ENCODE data around the gene SERPIND1. TPM values are rescaled to one million over a fixed set of nuclear protein-coding genes. Genes with fewer than 3 reads are reported as not detected.

SERPIND1 gene
- total and polyA plus RNA-seq, 10 of the 15 experiments (the other 5 are each of a cell fraction or from before 2014, with no cell fraction given) = 0.08 to 0.85 (median 0.38) TPM; not detected in 1

DNA sequence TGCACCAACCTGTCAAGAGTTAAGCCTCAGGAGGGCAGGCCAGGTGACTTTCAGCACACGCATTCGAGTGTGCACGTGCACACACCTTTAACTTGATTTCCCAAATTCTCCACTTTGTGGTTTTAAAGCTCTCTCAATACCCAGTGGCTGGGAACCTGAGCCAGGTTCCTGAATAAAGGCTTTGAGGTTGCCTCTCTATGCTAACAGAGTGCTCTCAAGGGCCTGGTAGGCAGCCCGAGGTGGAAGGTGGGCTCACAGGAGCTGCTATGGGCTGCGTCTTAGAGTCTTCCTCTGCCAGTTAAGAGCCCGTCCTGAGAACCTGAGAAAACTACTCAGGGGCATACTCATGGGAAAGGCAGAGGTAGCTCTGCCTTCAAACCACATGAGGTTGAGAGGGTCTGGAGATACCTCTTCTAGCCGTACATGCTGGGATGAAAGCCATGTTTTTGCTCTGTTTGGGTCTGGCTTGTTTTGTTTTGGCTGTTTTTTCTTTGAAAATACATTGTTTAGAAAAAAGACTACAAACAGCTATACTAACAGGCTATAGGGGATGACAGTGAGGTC lies 11.6 kb upstream of the SERPIND1 start:
- no TSS peak for BruUV-seq (replicated peaks)
- FAIRE-seq (no peak), DNase-seq (ENCODE audit: low read depth, low spot score) (no peak), ATAC-seq (no peak)
- Histone ChIP-seq H3K27me3 (replicated peaks in 1 of 2; ENCODE audit: control insufficient read depth in 2 of 2, insufficient read depth in 2 of 2, low read length in 1 of 2) (no peaks in the 10 kb centered on the region), H3K79me2 (ENCODE audit: control insufficient read depth, insufficient read depth, low read length) (no peaks in the 10 kb centered on the region), H2AFZ (ENCODE audit: control insufficient read depth, low read depth, low read length) (no peak overlapping the region), H3K4me2 (ENCODE audit: control insufficient read depth, insufficient read depth) (no peak overlapping the region), H3K4me1 (ENCODE audit: control insufficient read depth, insufficient read depth, low read length) (no peaks in the 10 kb centered on the region), H3K9me3 (replicated peaks; ENCODE audit: control insufficient read depth, insufficient read depth, low read length) (no peaks in the 10 kb centered on the region), H3K9ac (ENCODE audit: control insufficient read depth, insufficient read depth, low read length) (no peak overlapping the region), H3K27ac (ENCODE audit: control insufficient read depth, insufficient read depth) (no peak overlapping the region), H3K4me3 (no peak overlapping the region), H3K36me3 (ENCODE audit: control insufficient read depth in 2 of 2, insufficient read depth in 2 of 2, low read length in 1 of 2) (peaks cover 10 to 19% of the 10 kb centered on the region in 2 experiments; a peak in 3 of 4 replicates), H4K20me1 (ENCODE audit: control insufficient read depth, insufficient read depth) (no peaks in the 10 kb centered on the region)
- 98% methylated on average over 7 of the region's 7 CpGs for WGBS (ENCODE audit: insufficient coverage, insufficient replicate concordance, low lambda C conversion rate, missing lambda C conversion rate)
- ChIA-PET CTCF (no interaction called here), RAD21 (ENCODE audit: unreplicated experiment) (no interaction called here), SMC1A (ENCODE audit: uncharacterized antibody, unreplicated experiment) (no interaction called here), POLR2A (no interaction called here)
- in situ Hi-C loops (cut with MboI) (no loop called here), intact Hi-C loops (cut with micrococcal nuclease; ENCODE audit: unreplicated experiment) (no loop called here)
- TF ChIP-seq, protein P1, sequence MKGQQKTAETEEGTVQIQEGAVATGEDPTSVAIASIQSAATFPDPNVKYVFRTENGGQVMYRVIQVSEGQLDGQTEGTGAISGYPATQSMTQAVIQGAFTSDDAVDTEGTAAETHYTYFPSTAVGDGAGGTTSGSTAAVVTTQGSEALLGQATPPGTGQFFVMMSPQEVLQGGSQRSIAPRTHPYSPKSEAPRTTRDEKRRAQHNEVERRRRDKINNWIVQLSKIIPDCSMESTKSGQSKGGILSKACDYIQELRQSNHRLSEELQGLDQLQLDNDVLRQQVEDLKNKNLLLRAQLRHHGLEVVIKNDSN (IDR thresholded peaks at IDR 0.05; ENCODE audit: borderline replicate concordance, extremely low read length, insufficient read depth, low read depth, low read length) = no peak

DNA sequence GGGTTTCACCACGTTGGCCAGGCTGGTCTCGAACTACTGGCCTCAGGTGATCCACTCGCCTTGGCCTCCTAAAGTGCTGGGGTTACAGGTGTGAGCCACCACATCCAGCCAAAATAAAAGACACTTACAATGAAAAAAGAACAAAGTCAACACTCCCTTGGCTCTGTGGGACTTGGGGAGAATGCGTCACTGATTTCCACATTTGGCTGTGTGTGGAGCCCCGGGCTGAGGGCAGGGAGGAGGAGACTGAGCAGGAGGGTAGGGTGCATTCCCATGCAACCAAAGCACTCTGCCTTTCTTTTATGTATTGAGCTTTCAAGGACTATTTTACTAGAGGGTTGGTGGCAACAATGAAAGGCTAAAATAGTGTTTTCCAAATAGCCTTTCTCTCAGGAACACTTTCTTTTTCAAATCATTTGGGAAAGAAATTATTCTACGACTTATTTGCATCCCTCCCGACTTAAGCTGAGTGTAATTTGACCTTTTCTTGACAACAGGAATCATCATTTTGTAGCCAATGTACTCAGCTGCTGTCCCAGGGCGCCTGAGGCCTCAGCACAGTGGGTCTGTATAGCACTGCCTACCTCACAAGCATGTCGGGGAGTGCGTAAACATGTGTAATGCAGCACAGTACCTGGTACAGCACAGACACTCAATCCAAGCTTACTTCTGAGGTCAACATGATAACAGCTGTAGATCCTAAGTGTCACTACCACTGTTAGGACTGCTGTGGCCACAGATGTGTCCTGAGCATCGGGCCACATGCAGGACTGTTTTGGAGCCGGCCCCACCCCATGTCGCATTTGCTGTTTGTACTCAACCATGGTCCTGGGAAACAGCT lies 10.1 kb upstream of the SERPIND1 start:
- Histone ChIP-seq H4K20me1 (ENCODE audit: control insufficient read depth, insufficient read depth) (no peaks in the 10 kb centered on the region), H3K9me3 (replicated peaks; ENCODE audit: control insufficient read depth, insufficient read depth, low read length) (no peaks in the 10 kb centered on the region), H3K4me2 (ENCODE audit: control insufficient read depth, insufficient read depth) (no peak overlapping the region), H3K79me2 (ENCODE audit: control insufficient read depth, insufficient read depth, low read length) (no peaks in the 10 kb centered on the region), H3K27me3 (replicated peaks in 1 of 2; ENCODE audit: control insufficient read depth in 2 of 2, insufficient read depth in 2 of 2, low read length in 1 of 2) (no peaks in the 10 kb centered on the region), H3K27ac (ENCODE audit: control insufficient read depth, insufficient read depth) (no peak overlapping the region), H3K36me3 (ENCODE audit: control insufficient read depth in 2 of 2, insufficient read depth in 2 of 2, low read length in 1 of 2) (peaks cover 10 to 19% of the 10 kb centered on the region in 2 experiments; a peak in 3 of 4 replicates), H2AFZ (ENCODE audit: control insufficient read depth, low read depth, low read length) (no peak overlapping the region), H3K9ac (ENCODE audit: control insufficient read depth, insufficient read depth, low read length) (no peak overlapping the region), H3K4me1 (ENCODE audit: control insufficient read depth, insufficient read depth, low read length) (no peaks in the 10 kb centered on the region), H3K4me3 (no peak overlapping the region)
- RAD21 ChIA-PET (ENCODE audit: unreplicated experiment) = no interaction called here
- POLR2A ChIA-PET = no interaction called here
- CTCF ChIA-PET = interaction anchor here (1.2 to 1.6 kb wide), 2 partner anchors 9 to 19 kb away, joined by 5 to 6 read pairs; no protein-coding TSS in a partner anchor
- in situ Hi-C loops (cut with MboI) = no loop called here
- intact Hi-C loops (cut with micrococcal nuclease; ENCODE audit: unreplicated experiment) = no loop called here
- BruUV-seq (replicated peaks) = no TSS peak
- SMC1A ChIA-PET (ENCODE audit: uncharacterized antibody, unreplicated experiment) = interaction anchor here (0.9 to 1.0 kb wide), 3 partner anchors 12 to 22 kb away, joined by 3 to 4 read pairs (median 3); no protein-coding TSS in a partner anchor
- DNase-seq (ENCODE audit: low read depth, low spot score) (no peak), ATAC-seq (no peak), FAIRE-seq (peak; percentile 56)
- TF ChIP-seq NR2C2 (IDR thresholded peaks at IDR 0.05; ENCODE audit: borderline replicate concordance, control insufficient read depth, insufficient read length, low read depth) = no peak
- no peak for TF ChIP-seq BACH1 (IDR thresholded peaks at IDR 0.05; ENCODE audit: borderline replicate concordance)
- TF ChIP-seq NFYA (IDR thresholded peaks at IDR 0.05; ENCODE audit: borderline replicate concordance, low read depth, low read length) = no peak
- no peak for TF ChIP-seq RCOR1 (conservative IDR thresholded peaks at IDR 0.05; ENCODE audit: low read depth, low read length)
- TF ChIP-seq SIN3A (IDR thresholded peaks at IDR 0.05; ENCODE audit: low read depth, low read length) = no peak
- no peak for TF ChIP-seq CREB1 (IDR thresholded peaks at IDR 0.05; ENCODE audit: low read depth)
- WGBS (ENCODE audit: insufficient coverage, insufficient replicate concordance, low lambda C conversion rate, missing lambda C conversion rate) = 92% methylated on average over 13 of the region's 13 CpGs

Data from GM12878 (cell line).